Activated naive CD4-positive, alpha-beta T cell treated with Interleukin-2 at 50 U/mL for 16 hours (primary cell): ENCODE data around the gene GHITM.
"Not testable (repeated sequence)": the region's sequence is repeated elsewhere in the genome, so short reads cannot be mapped to it uniquely, and the experiment has no call there.

ENCODE experiments used
- DNase-seq: peaks from one replicate; pipeline ENCODE4 v3.0.0-alpha.2; 2020

GHITM gene

DNA sequence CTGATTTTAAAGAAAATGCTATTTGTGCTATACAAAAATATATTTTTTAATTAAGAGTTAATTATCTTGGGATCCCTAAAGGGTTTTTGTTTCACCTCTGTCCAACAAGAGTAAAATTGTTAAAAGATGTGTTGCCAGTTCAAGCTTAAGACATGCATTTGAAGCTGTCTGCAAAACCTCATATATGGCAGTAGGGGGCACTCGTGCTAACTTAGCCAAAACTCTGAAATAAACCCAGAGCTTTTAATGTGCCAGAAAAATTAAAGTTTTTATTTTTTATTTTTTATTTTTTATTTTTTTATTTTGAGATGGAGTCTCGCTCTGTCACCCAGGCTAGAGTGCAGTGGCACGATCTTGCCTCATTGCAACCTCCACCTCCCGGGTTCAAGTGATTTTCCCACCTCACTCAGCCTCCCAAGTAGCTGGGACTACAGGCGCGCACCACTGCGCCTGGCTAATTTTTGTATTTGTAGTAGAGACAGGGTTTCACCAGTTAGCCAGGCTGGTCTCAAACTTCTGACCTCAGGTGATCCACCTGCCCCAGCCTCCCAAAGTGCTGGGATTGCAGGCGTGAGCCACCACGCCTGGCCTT lies 8.8 kb downstream of the GHITM start:
- not testable (repeated sequence) for DNase-seq

DNA sequence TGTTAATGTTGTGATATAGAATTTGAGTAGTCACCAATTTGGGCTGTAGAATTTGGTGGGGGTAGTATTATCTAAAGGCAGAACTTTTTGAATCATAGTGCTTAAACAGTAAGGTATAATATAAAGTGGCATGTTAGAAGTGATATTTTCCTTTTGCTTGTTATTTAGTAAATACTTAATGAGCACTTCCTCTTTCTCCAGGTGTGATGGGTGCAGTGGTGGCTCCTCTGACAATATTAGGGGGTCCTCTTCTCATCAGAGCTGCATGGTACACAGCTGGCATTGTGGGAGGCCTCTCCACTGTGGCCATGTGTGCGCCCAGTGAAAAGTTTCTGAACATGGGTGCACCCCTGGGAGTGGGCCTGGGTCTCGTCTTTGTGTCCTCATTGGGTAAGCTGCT lies 10.5 kb downstream of the GHITM start:
- no peak for DNase-seq

DNA sequence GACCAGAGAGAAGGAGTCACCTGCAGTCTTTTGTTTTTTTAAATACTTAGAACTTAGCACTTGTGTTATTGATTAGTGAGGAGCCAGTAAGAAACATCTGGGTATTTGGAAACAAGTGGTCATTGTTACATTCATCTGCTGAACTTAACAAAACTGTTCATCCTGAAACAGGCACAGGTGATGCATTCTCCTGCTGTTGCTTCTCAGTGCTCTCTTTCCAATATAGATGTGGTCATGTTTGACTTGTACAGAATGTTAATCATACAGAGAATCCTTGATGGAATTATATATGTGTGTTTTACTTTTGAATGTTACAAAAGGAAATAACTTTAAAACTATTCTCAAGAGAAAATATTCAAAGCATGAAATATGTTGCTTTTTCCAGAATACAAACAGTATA lies 13.5 kb downstream of the GHITM start:
- DNase-seq, result no peak

DNA sequence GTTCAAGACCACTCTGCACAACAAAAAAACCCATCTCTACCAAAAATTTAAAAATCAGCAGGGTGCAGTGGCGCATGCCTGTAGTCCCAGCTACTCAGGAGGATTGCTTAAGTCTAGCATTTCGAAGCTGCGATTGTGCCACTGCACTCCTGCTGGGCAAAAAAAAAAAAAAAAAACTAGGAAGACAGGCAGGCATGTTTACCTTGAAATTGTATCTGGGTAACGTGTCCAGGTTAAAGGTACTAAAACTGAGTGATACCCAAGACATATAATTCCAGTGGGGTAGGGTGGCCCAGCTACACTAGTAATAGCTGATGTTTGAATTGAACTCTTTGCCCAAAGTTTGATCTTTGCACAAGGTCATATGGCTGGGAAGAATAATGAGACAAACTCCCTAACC lies 16.2 kb downstream of the GHITM start:
- no peak for DNase-seq

DNA sequence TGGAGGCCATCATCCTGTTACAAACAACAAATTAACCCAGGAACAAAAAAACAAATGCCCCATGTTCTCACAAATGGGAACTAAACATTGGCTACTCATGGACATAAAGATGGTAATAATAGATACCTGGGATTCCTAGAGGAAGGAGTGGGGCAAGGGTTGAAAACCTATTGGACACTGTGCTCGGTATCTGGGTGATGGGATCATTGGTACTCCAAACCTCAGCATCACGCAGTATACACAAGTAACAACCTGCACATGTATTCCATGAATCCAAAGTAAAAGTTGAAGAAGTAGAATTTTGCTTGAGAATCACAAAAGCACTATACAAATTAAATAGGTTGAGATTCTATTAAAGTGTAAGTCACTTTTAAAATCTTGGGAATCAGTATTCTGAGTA lies 16.7 kb downstream of the GHITM start:
- DNase-seq, result no peak

DNA sequence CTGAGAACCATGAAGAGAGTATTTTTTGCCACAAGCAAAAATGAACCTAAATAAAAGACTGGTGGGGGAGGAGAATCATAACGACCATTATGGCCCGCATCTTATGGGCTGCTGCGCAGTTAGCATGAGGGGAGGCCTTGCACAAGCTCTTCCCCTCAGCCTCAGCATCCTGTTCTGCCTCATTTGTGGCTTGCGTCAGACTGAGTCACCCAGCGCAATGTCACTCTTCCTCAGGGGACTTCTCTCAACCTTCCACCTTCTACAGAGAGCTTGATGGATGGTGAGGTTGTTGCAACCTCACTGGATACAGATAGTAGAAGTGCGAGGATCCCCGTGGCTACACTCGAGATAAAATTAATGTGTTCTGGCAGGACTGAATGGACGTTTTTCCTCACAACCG lies 17.5 kb downstream of the GHITM start:
- peak; percentile 21 for DNase-seq

DNA sequence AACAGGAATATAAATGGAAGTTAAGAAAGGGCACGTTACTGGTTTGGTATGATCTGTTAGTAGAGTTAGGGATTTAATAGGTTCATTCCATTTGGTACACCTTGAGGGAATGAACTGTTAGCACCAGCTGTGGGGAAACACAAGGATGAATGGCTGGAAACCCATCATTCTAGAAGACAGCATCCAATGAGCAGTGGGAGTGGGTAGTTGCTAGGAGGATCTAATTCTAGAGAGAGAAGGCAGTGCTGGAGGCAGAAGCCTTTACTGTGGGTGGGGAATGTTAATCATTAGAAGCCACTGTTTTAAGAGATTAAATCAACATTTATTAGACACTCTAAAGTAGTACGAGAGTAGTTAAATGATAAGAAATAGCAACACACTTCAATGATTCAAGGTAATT lies 18.8 kb downstream of the GHITM start:
- DNase-seq, result no peak

DNA sequence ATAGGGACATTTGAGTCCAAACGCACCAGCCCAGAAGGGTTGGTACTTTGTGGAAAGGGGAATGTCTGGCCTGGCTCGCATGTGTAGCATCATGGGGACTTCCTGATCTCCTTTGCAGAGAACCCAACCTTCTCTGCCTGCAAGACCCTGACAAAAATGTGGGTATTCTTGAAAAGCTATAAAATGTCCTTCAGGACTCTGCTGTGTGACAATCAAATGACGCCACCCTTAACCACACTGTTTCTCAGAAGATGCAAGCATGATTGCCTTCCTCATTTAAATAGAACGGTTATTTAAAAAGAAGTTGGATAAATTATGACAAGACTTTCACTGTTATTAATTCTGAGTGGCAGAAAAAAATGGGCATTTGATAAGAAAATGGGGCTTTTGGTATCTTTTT lies 19.2 kb downstream of the GHITM start:
- no peak for DNase-seq

DNA sequence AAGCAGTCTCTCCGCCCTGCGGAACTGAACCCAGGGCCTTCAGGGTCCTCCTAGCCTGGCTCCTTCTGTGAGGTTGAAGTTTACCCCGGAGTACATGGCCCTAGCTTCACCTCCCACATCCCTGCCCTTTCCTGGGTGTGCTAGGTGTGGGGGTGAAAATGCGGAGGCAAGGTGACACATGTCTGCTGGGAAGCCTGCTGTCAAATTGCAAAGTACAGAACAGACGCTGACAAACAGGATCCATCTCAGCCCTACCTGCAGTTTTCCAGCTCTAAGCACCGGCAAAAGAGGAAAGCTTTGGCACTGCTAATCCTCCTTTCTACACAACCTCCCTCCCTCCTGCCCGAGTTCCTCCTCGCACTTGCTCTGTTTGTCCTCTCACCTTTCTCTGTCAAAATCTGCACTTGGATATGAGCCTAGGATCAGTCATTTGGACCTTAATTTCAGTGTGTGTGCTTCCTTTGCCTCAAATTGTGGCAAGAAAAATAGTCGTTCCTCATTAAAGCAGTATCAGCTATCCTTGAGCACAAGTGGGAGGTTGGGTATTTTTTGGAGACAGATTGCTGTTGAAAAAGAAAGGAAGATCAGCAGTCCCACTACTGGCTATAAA lies 19.9 kb downstream of the GHITM start:
- DNase-seq, result no peak

DNA sequence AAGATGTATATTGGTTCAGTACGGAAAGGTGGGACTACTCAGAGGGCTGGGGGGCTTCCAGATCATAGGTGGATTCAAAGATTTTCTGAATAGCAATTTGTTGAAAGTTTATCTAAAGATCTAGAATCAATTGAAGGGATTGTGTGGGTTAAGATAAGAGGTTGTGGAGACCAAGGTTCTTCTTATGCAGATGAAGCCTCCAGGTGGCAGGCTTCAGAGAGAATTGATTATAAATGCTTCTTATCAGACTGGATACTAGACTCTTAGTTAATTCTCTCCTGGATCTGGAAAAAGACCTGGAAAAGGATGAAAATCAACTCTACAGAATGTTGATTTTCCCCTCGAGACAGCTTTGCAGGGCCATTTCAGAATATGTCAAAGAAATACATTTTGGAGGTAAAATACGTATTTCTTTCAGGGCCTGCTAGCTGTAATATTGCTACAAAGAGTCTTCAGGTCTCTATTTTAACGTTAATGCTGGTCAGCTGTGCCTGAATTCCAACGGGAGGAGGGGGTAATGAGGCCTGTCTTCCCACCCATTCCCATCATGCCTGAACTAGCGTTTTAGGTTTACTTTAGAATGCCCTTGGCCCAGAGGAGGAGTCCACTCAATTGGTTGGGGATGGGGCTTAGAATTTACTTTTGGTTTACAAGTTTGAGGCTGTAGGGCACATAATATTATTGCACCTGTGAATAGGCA lies 21.5 kb downstream of the GHITM start:
- no peak for DNase-seq

DNA sequence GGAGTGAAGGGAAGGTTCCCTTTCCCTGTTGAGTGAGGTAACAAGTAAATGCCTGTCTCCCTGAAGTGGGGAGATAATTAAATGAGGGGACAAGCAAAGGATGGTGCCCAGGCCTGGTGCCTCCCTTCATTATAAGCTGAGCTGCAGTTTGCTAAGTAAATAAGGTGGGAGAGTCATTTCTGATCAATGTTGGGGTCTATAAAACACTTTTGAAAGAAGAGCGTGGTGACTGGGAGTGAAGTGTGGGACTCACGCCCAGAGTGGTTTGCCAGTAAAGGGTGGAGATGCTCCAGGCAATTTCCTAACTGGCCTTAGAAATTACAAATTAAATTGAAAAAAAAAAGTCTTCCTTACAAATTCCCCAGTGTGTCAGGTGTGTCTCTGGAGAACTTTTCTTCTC lies 24.7 kb downstream of the GHITM start:
- DNase-seq, result no peak

DNA sequence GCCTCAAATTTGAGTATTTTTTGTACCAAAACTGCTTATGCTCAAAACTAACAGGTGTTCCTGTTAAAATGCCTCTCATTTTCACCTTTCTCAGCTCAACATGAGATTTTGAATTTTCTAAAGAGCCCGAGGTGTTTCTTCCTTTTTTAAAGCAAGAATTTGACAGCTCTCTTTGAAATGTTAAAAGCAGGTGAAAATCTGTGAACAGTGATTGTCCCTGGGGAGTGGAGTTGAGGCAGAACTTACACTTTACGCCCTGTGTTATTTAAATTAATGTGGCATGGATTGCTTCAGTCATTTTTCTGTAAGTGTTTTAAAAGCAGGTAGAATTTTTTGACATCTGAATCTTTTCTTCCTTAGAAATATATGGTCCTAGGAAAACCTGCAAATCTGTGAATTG lies 25.1 kb downstream of the GHITM start:
- no peak for DNase-seq

DNA sequence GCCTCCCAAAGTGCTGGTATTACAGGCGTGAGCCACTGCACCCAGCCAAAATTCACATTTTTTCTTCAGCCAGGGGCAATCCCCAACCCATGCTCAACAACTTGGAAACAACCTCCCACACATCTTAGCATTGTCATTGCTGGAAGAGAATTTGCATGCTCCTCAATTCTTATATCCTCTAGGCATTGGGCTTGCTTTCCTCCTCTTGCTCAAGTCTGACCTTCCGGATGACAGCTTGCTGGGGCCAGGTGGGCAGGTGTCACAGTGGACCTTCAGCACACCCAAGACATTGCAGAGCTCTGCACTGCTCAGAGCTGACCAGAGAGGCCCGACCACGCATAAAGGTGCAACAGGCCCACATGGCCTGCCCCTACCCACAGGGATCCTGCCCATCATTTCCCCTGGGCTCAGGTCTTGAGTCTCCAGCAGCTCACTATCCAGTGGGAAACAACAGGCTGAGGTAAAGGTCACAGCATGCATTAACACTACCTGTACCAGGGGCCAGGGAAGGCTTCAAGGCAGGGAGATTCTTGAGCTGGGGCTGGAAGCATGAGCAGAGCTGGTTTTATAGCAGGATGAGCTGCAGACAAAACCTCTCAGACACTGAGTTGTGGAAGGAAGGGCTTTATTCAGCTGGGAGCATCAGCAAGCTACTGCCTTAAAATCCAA lies 27.4 kb downstream of the GHITM start:
- no peak for DNase-seq

DNA sequence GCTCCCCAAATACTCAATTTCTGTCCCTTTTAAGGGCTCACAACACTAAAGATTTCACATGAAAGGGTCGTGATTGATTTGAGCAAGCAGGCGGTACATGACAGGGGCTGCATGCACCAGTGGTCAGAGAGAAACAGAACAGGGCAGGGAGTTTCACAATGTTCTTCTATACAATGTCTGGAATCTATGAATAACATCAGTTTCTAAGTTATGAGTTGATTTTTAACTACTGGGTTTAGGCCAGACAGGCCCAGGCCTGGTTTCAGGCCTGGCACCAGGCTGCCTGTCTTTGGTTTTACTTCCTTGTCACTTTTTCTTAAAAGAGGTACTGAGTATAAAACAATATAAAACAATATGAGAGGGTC lies 28.0 kb downstream of the GHITM start:
- not testable (repeated sequence) for DNase-seq

DNA sequence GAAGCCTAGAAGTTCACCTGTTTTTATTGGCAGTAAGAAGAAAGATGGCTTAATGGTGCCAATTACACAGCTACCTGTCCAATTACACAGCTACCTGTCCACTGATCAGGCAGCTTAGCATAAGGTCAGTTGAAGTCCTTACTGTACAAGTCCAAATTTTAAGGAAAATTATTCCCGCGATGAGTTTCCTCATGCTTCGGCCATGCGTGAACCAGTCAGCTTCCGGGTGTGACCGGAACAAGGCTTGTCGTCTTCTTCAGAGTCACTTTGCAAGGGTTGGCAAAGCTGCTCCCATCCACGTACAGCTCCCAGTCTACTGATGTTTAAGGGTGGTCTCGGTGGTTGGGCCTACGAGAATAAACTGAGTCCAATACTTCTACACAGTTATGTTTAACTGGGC lies 29.1 kb downstream of the GHITM start:
- DNase-seq, result not testable (repeated sequence)

DNA sequence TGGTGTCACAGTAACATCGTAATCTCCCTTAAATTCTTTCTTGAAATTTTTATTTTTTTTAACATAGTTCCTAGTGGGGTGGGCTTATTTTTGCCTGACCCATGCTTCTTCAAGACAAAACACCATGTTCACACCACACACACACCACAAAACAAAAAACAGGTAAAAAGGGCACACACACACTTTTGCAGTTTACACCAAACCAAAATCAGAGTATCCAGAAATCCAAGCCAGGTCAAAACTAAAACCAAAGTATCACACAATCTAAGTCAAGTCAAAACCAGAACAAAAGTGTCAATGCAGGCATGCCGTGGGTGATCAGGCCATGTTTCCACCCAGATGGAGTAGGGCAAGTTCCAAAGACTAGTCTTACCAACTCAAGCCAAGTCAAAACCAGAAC lies 31.9 kb downstream of the GHITM start:
- DNase-seq, result not testable (repeated sequence)

DNA sequence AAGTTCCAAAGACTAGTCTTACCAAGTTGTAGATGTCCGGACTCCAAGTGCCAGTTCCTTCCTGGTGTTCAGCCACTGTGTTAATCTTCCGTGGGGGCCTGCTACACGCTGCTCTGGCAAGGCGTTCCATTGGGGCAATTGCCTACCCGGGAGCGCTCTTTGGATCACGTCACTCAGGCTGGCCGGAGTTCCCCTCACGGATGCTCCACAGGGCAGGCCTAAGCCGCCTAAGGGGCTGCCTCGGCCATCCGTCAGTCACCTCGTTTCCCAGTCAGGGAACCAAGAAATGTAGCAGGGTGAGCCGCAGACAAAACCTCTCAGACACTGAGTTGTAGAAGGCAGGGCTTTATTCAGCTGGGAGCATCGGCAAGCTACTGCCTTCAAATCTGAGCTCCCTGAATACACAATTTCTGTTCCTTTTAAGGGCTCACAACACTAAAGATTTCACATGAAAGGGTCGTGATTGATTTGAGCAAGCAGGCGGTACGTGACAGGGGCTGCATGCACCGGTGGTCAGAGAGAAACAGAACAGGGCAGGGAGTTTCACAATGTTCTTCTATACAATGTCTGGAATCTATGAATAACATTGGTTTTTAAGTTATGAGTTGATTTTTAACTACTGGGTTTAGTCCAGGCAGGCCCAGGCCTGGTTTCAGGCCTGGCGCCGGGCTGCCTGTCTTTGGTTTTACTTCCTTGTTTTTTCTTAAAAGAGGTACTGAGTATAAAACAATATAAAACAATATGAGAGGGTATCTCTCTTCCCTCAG lies 32.6 kb downstream of the GHITM start:
- DNase-seq, result not testable (repeated sequence)

DNA sequence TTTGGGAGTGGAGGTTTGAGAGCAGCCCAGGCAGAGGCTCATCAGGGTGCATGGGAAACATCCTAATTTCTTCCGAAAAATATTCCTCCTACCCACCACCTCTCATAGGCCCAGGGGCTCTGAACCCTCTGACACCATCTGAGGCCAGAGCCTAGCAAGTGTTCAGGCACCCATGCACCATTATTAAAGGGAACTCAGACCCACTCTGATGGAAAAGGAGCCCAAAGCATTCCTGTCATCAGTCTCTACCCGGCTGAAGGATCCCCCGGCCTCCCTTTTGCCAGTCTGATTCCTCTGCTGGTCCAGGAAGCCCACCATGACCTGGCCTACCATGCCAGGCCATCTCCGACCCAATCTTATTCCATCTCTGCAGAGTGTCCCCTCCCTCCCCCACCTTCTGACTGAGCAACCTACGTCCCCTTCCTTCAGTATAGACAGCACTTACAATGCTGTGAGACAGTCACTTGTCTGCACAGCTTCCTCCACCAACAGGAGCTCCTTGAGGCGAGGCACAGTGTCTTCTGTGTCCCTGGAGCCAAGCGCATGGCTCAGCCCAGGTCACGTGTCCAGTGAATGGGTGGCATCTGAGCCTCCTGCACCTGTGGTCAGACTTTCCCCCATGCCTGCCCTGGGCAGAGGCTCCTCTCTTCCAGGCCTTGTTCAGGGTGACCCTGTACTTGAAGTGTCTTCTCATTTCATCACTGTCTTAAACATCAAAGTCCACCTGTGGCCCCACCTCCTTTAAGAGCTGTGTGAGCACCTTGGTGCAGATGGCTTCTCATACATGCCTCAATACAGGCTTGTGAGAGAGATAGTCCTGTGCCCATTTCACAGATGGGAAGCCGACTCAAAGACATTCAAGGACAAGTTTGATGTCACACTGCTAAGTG lies 33.4 kb downstream of the GHITM start:
- no peak for DNase-seq

DNA sequence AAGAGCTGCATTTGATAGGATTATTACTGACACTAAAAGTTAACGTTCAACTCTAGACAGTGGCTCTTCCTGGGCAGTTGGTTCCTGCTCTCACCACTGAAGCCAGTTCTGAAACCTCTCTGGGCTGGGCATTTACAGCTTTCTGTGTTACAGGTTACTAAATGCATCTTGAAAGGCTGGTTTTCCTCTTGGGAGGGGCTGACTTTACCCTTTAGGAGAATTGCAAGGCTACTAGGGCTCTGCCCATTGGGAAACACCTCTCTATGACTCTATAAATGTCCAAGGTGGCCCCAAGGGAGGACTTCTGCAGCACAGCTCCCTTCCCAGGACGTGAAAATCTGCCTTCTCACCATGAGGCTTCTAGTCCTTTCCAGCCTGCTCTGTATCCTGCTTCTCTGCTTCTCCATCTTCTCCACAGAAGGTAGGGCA lies 34.2 kb downstream of the GHITM start, which contains the start of gene GPR15LG:
GPR15LG (plus strand) TSS at position 301 of the 429 bp plus-strand sequence; CDS start at position 352, 51 bp downstream.
- DNase-seq, result no peak

DNA sequence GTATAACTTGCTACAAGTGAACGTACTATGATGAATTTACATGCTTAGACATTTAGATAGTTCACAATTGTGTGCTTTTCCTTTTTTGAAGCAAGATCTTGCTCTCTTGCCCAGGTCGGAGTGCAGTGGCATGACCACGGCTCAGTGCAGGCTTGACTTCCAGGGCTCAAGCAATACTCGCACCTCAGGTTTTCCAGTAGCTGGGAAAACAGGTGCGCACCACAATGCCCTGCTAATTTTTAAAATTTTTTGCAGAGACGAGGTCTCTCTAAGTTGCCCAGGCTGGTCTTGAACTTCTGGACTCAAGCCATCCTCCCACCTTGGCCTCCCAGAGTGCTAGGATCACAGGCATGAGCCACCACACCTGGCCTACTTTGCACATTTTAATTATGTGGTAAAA lies 36.1 kb downstream of the GHITM start:
- no peak for DNase-seq

DNA sequence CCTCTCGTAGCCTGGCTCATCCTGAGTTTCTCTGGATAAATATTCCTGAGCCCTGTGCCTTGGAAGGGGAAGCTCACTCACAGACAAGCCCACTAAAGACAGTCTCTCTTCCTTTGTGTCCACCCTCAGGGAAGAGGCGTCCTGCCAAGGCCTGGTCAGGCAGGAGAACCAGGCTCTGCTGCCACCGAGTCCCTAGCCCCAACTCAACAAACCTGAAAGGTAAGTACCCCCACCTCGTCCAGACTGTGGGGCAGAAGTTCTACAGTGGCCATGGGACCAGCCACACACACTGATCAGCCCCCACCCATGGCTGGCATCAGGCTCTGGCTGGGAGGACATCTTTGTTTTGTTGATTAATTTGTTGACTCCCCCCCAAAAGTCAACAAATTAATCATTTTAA lies 37.0 kb downstream of the GHITM start:
- no peak for DNase-seq

DNA sequence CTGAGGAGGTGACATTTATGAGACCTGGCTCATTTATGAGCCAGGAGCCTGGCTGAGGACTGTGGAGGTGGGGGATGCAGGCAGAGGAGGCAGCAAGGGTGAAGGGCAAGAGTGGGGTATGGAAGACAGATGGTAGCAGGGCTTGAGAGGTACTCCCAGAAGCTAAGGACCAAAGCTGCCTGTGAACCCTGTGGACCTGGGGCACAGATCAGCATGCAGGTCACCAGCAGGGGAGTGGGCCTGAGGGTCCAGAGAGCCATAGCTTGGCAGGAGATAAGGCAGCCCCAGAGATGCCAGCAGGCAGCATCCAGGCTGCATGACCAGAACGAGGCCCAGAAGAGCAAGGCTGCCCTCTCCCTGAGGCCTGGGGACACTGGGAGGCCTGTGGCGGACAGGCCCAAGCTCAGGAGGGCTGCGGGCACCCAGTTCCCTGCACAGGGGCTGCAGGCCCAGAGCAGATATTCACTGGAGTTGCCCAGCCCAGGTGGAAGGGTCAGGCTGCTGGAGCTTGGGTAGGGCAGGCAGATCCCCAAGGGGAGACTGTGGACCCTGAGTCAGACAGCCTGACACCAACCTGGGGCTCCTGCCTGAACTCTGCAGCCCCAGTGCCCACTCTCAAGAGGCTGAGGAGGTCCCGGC lies 37.6 kb downstream of the GHITM start:
- DNase-seq, result no peak
